Measurements from ENCODE around the gene C1QTNF8.

DNA sequence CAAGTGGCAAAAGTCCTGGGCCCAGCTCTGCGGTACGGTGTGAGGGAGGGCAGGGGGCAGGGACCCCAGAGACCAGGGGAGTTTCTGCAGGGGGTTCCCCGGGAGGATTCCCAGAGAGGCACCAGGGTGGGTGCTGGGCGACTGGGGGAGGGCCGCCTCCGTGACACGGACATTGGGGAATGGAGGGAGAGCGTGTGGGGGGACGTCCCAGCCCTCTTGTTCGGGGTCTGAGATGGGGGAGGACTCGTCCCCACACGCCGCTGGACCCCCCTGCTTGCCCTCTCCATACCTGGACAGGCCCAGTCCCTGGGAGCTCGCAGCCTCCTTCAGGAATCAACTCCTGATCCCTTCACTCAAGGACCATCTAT, 26.3 kb upstream of the C1QTNF8 start:
- TF ChIP-seq, protein P1, sequence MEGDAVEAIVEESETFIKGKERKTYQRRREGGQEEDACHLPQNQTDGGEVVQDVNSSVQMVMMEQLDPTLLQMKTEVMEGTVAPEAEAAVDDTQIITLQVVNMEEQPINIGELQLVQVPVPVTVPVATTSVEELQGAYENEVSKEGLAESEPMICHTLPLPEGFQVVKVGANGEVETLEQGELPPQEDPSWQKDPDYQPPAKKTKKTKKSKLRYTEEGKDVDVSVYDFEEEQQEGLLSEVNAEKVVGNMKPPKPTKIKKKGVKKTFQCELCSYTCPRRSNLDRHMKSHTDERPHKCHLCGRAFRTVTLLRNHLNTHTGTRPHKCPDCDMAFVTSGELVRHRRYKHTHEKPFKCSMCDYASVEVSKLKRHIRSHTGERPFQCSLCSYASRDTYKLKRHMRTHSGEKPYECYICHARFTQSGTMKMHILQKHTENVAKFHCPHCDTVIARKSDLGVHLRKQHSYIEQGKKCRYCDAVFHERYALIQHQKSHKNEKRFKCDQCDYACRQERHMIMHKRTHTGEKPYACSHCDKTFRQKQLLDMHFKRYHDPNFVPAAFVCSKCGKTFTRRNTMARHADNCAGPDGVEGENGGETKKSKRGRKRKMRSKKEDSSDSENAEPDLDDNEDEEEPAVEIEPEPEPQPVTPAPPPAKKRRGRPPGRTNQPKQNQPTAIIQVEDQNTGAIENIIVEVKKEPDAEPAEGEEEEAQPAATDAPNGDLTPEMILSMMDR (IDR thresholded peaks at IDR 0.05): no peak
- TF ChIP-seq EP300 (IDR thresholded peaks at IDR 0.05) (no peak), POLR2AphosphoS5 (IDR thresholded peaks at IDR 0.05) (no peak), POLR2A (IDR thresholded peaks at IDR 0.05; ENCODE audit: low read depth) (no peak)

Measured in esophagus muscularis mucosa (tissue), 4 donors.